ENCODE results near the gene CYB5A.

CYB5A gene

DNA sequence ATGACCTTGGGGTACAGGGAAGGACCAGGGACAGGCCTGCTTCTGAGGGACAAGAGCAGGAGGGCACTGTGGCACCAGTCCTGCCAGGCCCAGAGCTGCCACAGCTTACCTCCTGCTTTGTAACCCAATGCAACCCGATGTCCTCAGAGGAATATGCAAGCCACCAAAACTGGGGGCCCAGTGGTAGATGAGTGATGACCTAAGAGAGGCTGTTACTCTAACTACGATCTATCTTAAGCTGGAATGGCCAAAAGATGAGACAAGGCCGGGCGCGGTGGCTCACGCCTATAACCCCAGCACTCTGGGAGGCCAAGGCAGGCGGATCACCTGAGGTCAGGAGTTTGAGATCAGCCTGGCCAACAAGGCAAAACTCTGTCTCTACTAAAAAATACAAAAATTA, 12.8 kb downstream of the CYB5A start:
- in situ Hi-C loops (cut with MboI; ENCODE audit: low sequenced_read_pairs): no loop called here

DNA sequence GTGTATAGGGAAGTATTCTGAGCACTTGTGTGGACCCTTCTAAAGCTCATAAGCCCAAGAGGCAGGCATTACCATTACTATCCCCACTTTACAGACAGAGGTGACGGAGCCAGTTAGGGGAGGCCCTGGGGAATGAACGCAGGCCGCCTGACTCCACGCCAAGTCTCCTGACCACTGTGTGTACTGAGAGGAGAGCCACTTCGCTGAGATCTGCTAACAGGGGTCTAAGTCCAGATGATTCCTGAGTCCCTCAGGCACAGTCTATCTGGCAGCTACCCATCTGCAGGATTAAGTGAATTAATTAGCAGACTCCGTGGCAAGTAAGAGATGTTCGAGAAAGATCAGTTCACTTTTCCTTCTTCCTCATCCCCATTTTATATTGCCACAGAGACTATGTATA, 13.7 kb downstream of the CYB5A start:
- in situ Hi-C loops (cut with MboI; ENCODE audit: low sequenced_read_pairs): no loop called here

GRCh38 chr18:74277296-74277695, 14.5 kb downstream of the CYB5A start:
- in situ Hi-C loops (cut with MboI; ENCODE audit: low sequenced_read_pairs): no loop called here

GRCh38 chr18:74276609-74277008, 15.2 kb downstream of the CYB5A start:
- in situ Hi-C loops (cut with MboI; ENCODE audit: low sequenced_read_pairs): no loop called here

DNA sequence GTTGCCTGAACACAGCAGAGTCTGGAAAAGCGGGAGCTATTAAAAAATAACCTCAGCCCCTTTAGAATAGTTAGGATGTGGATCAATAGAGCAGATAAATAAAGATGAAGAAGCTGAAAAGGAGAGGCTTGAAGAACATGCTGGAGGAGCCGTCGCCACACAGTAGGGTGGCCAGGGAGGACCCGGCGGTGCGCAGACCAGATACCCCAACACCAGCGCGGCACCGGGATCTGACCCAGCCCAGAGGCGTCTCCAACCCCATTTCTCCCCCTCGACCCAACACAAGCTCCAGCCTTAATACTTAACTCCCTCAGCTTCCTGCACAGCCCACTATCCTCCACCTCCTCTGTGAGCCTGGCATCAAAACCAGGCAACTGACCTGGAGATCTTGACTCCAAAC, 16.0 kb downstream of the CYB5A start:
- in situ Hi-C loops (cut with MboI; ENCODE audit: low sequenced_read_pairs): no loop called here

GRCh38 chr18:74274700-74275099, 17.1 kb downstream of the CYB5A start:
- in situ Hi-C loops (cut with MboI; ENCODE audit: low sequenced_read_pairs): no loop called here

DNA sequence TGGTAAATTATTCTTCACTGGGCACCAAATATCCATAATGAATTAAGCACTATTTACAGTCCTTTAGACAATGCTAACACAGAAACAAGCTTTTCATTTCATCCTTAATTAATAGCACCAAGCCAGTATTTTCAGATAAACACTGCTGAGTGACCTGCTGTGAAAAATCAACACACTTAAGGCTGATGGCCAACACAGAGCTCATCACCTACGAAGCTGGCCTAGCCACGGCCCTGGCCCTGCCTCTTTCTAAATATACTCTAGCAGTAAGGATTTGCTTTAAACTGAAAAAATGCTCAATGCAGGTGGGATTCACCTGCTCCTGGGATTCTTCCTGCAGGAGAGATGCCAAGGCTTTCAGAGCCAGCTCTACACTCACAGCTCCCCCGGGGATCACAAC, 18.4 kb downstream of the CYB5A start:
- in situ Hi-C loops (cut with MboI; ENCODE audit: low sequenced_read_pairs): no loop called here

DNA sequence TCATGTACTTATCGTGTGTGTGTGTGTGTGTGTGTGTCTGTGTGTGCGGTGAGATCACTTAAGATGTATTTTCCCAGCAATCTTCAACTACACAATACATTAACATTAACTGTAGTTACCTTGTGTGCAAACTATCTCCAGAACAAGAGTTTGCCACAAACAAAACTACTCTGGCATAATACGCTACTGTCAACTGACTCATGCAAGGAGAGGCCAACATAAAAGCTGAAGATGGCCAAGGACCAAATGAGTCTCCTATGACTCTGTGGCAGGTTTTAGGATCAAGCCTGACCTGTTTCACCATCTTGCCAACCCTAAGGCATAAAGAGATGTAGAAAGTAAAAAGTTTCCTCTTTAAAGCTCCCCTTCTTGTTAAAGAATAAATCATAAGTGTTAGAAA, 20.1 kb downstream of the CYB5A start:
- in situ Hi-C loops (cut with MboI; ENCODE audit: low sequenced_read_pairs): no loop called here

DNA sequence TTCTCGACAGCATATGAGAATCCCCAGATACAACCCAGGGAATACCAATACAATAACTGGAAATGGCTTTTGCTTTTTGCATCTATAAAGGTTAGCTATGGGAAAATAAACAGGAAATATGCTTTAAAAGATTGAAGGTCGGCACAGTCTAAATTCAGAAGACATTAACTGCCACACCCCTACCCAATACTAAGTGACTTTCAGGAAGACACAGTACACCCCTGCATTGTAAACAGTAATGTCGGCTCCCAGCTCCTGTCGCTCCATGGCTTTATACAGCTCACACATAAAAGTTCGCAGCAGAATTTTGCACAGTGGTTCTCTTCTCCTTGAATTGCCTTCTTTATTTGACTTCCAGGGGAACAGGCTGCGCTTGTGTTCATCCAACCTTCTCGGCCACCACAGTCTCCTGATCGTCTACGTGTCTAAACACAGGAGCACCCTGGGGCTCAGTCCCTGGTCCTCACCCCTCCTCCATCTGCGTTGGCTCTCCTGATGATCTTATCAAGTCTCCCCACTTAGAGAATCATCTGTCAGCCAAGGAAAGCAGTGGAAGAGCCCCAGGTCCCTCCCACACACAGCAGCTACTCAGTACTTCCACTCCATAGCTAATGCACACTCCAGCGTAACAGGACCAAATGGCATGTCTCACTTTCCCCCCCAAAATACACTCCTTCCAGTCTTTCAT, 22.7 kb downstream of the CYB5A start:
- in situ Hi-C loops (cut with MboI; ENCODE audit: low sequenced_read_pairs): no loop called here

DNA sequence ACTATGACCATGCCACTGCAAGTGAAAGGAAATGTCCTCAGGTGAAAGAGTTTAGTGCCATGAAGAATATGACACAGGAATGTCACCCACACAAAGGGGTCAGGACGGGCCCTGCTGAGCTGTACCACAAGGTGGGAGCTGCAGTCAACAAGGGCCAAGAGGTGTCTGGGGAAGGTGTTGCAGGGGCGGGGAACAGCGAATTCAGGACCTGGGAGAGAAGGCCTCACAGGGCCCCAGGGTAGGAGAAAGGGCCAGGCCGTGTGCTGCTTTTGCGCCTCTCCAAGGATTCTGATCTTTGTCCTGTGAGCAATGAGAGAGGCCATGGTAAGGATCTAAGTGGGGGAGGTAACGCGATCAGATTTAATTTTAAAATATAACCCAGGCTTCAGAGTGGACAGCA, 23.6 kb downstream of the CYB5A start:
- in situ Hi-C loops (cut with MboI; ENCODE audit: low sequenced_read_pairs): no loop called here

DNA sequence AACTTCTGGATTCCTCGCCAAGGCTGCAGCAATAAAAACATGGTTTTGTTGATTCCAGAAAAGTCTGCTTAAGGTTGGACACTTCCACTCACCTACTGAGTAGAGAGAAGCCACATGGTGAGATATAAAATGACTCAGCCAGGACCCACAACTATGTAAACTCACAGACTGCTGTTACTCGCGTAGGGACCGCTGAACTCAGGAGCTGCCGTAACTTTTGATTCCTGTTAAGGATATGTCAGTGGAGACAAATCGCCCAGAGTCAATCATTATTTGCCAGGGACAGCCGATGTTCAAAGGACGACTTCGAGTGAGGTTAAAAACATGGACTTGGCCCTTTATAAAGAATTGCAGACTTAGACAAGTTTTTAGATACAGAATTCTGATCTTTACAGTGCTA, 25.6 kb downstream of the CYB5A start:
- in situ Hi-C loops (cut with MboI; ENCODE audit: low sequenced_read_pairs): no loop called here

DNA sequence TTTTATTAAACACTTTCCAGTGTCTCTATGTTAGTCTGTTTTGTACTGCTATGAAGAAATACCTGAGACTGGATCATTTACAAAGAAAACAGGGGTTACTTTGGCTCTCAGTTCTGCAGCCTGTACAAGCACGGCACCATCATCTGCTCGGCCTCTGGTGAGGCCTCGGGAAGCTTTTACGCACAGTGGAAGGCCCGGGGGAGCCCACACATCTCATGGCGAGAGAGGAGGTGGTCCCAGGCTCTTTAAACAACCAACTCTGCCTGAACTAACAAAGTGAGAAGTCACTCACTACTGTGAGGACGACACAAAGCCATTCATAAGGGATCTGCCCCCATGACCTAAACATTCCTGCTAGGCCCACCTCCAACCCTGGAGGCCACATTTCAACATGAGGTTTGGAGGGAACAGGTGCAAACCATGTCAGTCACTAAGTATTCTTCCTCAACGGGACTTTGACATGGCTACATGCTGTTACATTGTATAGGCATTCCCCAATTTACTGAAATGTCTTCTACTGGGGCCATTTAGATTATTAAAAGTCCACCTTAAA, 26.1 kb downstream of the CYB5A start:
- in situ Hi-C loops (cut with MboI; ENCODE audit: low sequenced_read_pairs): no loop called here

- in situ Hi-C loops (cut with MboI; ENCODE audit: low sequenced_read_pairs): no loop called here
Measured at GRCh38 chr18:74264303-74265020, 27.3 kb downstream of the CYB5A start.

DNA sequence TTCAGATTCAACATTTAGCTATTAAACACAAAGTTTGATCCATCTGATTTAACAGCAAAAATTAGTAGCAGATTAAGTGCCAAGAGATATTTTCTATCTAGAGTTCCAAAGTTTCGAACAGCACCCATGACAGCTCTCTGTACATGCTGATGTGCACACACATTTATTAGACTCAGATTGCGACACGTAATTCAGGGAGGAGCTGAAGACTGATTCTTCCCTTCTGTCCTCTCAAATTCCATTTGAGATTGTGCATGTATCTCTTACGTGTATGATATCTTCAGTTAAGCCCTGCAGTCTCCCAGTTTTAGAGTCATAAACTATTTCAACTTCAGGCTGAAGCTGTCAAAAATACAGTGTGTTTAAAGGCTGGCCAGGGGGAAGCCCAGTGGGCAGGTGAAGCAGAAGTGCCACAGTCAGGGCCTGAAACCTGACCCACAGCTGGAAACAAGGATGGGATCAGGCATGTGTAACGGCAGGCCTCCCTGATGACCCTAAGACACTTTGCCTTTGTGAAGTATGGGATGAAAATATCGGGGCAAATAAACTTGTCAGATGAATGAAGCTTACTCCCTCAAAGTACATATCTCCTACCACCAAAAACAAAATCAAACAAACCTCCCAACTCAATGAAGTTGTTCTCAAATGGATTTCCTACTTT, 30.6 kb downstream of the CYB5A start:
- in situ Hi-C loops (cut with MboI; ENCODE audit: low sequenced_read_pairs): no loop called here

- in situ Hi-C loops (cut with MboI; ENCODE audit: low sequenced_read_pairs): no loop called here
Measured at GRCh38 chr18:74259347-74259746, 32.4 kb downstream of the CYB5A start.

- in situ Hi-C loops (cut with MboI; ENCODE audit: low sequenced_read_pairs): no loop called here
Measured at GRCh38 chr18:74257083-74257482, 34.7 kb downstream of the CYB5A start.

GRCh38 chr18:74256190-74256589, 35.6 kb downstream of the CYB5A start:
- in situ Hi-C loops (cut with MboI; ENCODE audit: low sequenced_read_pairs): no loop called here

DNA sequence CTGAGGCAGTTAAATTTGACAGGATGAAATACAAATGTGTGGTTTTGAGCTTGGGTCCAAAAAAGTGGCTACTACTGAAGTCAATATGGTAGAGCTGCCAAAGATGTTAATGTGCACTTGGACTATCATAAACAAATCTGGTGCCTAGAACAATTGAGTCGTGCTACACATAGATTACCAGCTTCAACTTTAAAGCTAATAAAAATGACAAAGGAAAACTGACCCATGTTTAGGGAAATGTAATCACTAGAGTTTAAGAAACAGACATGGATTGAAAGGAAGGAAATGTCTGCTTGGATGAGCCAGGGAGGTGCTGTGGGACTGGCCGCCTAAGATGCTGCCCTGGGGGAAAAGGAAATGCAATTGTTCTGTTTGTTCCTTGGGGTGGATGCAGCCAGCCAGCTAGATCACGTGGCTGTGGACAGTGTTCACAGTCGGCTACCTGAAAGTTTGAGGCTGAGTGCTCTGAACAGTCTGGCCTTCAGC, 36.6 kb downstream of the CYB5A start:
- in situ Hi-C loops (cut with MboI; ENCODE audit: low sequenced_read_pairs): no loop called here

- in situ Hi-C loops (cut with MboI; ENCODE audit: low sequenced_read_pairs): no loop called here
Measured at GRCh38 chr18:74252039-74252395, 39.7 kb downstream of the CYB5A start.

DNA sequence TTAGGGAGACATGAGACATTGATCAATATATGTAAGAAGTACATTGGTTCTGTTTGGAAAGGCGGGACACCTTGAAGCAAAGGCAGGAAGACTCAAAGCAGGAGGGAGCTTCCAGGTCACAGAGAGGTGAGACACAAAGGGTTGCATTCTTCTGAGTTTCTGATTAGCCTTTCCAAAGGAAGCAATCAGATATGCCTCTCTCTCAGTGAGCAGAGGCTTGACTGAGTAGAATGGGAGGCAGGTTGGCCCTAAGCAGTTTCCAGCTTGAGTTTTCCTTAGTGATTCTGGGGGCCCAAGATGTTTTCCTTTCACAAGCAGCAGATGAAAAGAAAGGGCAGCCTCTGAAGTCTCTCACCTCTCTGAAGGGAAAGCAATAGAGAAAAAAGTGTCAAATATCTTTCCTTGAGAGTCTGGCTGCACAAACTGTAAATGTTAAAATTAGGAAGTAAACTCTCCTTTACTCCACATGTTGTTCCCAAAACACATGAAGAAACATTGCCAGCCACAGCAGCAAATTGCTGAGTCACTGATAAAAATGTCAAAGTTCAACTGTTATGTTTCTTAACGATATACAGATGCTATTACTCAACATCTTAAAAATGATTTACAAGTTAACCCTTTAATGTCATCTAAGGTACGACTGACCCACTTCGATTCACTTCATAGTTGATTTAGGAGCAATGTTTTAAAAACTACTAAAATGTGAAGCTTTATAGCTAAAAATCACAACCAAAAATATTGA, 40.3 kb downstream of the CYB5A start:
- in situ Hi-C loops (cut with MboI; ENCODE audit: low sequenced_read_pairs): no loop called here

DNA sequence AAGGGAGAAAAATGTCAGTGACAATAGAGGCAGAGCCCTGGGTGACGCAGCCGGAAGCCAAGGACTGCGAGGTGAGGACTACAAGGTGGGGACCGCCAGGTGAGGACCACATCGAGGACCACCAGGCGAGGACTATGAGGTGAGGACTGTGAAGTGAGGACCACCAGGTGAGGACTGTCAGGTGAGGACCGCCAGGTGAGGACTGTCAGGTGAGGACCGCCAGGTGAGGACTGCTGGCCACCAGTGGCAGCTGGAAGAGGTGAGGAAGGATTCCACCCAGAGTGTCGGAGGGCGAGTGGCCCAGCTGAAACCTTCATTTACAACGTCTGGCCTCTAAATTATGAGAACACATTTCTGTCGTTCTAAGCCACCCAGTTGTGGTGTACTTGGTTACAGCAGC, 41.6 kb downstream of the CYB5A start:
- in situ Hi-C loops (cut with MboI; ENCODE audit: low sequenced_read_pairs): no loop called here
